Stimulated activated CD4-positive, alpha-beta T cell treated with anti-CD3 and anti-CD28 coated beads, TNF-alpha, amount 100 ng/mL, for 1 hour (primary cell): Measurements from ENCODE around the gene NSMCE1.
A peak's percentile ranks its signal among the peaks of the same experiment; 100 is the strongest.
"Not testable (repeated sequence)": the region's sequence is repeated elsewhere in the genome, so short reads cannot be mapped to it uniquely, and the experiment has no call there.

Experiments used
- DNase-seq, 3 donors: peaks; one replicate each; pipeline ENCODE4 v3.0.0-alpha.2; 2020; ENCODE audit warnings: low read depth in 3 of 3, low spot score in 1 of 3

NSMCE1 gene

GRCh38 chr16:27220120-27220519, 48.5 kb downstream of the NSMCE1 start:
- DNase-seq = no peak

GRCh38 chr16:27219161-27219560, 49.4 kb downstream of the NSMCE1 start:
- DNase-seq = no peak

- no peak for DNase-seq
Measured at GRCh38 chr16:27218756-27219155, 49.8 kb downstream of the NSMCE1 start.

DNA sequence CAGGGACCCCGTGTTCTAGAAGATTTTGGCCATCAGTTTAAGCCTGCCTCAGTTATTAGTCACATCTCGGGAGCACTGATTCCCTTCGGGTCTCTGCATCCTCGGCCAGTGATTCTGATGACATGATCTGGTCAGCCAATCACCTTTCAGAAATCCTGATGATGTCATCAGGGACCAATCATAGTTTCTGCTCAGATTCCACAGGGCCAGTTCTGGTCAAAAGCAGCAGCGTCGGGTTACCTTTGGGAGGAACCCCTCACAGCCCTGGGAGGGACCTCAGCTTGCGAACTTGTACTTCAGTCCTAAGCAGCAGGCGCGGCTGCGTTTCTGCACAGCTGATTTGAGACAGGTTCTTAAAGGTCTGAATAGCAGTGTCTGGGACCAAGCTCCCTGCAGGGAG, 51.3 kb downstream of the NSMCE1 start:
- DNase-seq = no peak

- no peak for DNase-seq
Measured at GRCh38 chr16:27216297-27216885, 52.2 kb downstream of the NSMCE1 start.

DNA sequence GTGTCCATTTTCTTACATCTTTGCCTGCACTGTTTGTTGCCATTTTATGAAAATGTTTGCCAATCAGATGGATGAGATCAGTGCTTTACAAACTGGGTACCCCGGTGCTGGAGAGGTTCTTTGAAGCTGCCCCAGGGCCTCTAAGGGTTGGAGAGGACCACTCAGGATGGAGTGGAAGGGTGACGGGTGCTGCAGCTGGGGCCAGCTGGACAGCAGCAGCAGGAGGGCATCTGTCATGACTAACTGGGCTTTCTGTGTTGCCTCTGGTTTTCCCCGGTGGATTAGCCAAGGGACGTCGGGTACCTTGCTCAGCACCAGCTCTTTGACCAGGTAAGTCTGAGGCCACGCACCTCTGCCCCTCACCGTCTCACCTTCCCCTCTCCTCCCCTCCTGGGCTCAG, 52.9 kb downstream of the NSMCE1 start:
- no peak for DNase-seq

- no peak for DNase-seq
Measured at GRCh38 chr16:27214084-27214961, 54.2 kb downstream of the NSMCE1 start.

DNA sequence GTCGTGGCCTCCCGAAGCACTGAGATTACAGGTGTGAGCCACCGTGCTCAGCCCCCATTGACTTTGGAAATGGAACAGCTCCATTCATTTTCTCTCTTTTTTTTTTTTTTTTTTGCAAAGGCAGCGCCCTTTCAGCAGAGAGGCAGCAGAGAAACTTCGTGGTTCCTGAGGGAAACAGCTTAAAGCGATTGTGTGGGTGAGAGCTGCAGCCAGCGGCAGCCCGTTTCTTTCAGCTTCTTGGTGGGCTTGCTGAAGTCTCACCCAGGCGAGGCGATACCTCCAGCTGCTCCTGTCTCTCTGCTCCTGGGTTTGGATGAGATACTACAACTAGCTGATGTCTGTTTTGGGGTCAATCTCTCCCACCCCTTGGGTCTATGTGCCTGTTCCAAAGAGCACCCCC, 57.5 kb downstream of the NSMCE1 start:
- DNase-seq = no peak

DNA sequence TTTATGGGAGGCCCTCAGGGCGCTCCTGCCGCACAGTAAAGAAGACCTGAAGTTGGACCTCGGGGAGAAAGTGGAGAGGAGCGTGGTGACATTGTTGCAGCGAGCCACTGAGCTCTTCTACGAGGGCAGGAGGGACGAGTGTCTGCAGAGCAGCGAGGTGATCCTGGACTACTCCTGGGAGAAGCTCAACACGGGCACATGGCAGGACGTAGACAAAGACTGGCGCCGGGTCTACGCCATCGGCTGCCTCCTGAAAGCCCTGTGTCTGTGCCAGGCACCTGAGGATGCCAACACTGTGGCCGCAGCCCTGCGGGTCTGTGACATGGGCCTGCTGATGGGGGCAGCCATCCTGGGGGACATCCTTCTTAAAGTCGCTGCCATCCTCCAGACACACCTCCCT, 58.4 kb downstream of the NSMCE1 start:
- DNase-seq = no peak

- DNase-seq = no peak
Measured at GRCh38 chr16:27209591-27209990, 59.0 kb downstream of the NSMCE1 start.

- DNase-seq = no peak
Measured at GRCh38 chr16:27208796-27209195, 59.8 kb downstream of the NSMCE1 start.

GRCh38 chr16:27208081-27208680, 60.4 kb downstream of the NSMCE1 start:
- DNase-seq = no peak

DNA sequence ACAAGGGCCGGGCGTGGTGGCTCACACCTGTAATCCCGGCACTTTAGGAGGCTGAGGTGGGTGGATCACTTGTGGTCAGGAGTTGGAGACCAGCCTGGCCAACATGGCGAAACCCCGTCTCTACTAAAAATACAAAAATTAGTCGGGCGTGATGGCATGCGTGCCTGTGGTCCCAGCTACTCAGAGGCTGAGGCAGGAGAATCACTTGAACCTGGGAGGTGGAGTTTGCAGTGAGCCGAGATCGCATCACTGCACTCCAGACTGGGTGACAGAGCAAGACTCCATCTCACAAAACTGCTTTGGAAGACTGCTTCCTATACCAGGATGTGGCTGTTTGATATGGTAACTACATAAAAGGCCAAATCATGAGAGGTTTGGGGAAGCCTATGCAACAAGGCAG, 61.5 kb downstream of the NSMCE1 start:
- not testable (repeated sequence) for DNase-seq

DNA sequence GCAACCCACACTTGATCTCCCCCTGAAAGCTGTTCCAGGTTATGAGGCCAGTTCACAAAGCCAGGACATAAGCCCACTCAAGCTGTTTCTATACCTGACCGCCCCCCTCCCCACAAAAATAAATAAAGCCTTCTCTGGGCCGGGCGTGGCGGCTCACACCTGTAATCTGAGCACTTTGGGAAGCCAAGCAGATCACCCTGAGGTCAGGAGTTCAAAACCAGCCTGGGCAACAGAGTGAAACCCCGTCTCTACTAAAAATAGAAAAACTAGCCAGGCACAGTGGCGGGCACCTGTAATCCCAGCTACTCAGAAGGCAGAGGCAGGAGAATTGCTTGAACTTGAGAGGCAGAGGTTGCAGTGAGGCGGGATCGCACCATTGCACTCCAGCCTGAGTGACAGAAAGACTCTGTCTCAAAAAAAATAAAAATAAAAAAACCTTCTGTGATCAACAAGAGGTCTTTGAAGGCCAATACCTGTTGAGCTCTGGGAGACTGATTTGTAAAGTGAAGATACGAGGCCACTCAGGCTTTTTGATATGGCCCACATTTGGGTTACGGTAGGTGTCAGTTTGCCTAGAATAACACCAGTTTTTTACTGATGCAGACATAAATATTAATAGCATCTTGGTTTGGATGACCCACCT, 63.0 kb downstream of the NSMCE1 start:
- DNase-seq = no peak

GRCh38 chr16:27204312-27204915, 64.2 kb downstream of the NSMCE1 start:
- no peak for DNase-seq

- DNase-seq = peak; percentile 95 to 100 (median 99)
Measured at GRCh38 chr16:27203507-27204311, 64.9 kb downstream of the NSMCE1 start, which contains the start of gene KDM8. Gene KDM8, plus strand, starts transcription at chr16:27203526. Its CDS starts 6,598 bp downstream, at chr16:27210124.

- DNase-seq = peak in 2 of 3 donors; percentile 69 to 85
Measured at GRCh38 chr16:27202923-27203506, 65.6 kb downstream of the NSMCE1 start.

DNA sequence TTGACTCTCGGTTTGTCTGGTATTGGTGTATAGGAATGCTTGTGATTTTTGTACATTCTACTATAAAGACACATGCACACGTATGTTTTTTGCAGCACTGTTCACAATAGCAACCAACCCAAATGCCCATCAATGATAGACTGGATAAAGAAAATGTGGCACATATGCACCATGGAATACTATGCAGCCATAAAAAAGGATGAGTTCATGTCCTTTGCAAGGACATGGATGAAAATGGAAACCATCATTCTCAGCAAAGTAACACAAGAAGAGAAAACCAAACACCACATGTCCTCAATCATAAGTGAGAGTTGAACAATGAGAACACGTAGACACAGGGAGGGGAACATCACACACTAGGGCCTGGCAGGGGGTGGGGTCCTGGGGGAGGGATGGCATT, 67.7 kb downstream of the NSMCE1 start:
- DNase-seq = not testable (repeated sequence)

DNA sequence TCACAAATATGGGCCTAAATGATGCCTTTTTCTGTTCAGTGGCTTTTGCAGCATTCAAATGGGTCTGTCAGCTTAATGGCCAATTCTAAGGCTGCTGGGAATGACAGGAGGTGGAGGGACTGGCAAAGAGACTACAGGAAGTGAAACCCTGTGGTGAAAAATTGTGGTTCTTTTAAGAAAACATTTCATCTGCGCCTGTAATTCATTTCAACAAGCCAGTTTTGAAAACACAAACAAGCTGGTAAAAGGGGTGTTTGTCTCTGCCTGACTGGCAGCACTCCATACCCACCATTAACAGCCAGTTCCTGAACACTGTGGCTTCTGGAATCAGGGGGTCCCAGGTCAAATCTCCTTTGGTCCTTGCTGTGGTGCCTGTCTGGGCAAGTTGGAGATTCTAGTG, 68.8 kb downstream of the NSMCE1 start:
- no peak for DNase-seq

GRCh38 chr16:27199235-27199586, 69.4 kb downstream of the NSMCE1 start:
- no peak for DNase-seq
